HepG2 (cell line): Measurements from ENCODE around the gene SWSAP1. TPM values are rescaled to one million over a fixed set of nuclear protein-coding genes. Genes with fewer than 3 reads are reported as not detected.
"Not testable (repeated sequence)": the region's sequence is repeated elsewhere in the genome, so short reads cannot be mapped to it uniquely, and the experiment has no call there.

ENCODE experiments used
- ATAC-seq: fragments of 200-7000 bp; cut with Tn5 transposase; 3 replicates; pipeline ENCODE4 v1.9.1; 2020; ENCODE audit warnings: mild to moderate bottlenecking, moderate library complexity
- BruUV-seq: library from RNA; stranded (reverse); fragments of 400-500 nt; replicated peaks from 2 replicates; lab custom pipeline; 2021; lab: Mats Ljungman, UMichigan
- CTCF ChIA-PET: fragments of 300-600 bp; formaldehyde crosslinking; extraction: SDS; loops from one replicate; lab custom pipeline; 2021; ENCODE audit warnings: low total read pairs, inconsistent platforms, low intra/inter-chr PET ratio; lab: Yijun Ruan, JAX
- POLR2A ChIA-PET: fragments of 350-600 bp; sonication (Branson Sonifier 250); formaldehyde crosslinking; loops from one replicate; lab custom pipeline; 2020; ENCODE audit warnings: antibody characterized with exemption, inconsistent platforms; lab: Yijun Ruan, JAX
- DNase-seq: peaks from one replicate; pipeline ENCODE4 v3.0.0-alpha.2; 2015; ENCODE audit warnings: low spot score
- FAIRE-seq: peaks from 3 replicates; lab custom pipeline; 2011; peaks lifted over from hg19 to GRCh38; lab: Jason Lieb, UNC
- H2AFZ ChIP-seq: one replicate; pipeline ENCODE4 v1.6.1; 2011; ENCODE audit warnings: low read length, inconsistent platforms
- H3K27ac ChIP-seq: fragments of 300-600 bp; 3 replicates; pipeline ENCODE4 v1.8.0; 2011; ENCODE audit warnings: mixed run types, mild to moderate bottlenecking, mixed read lengths, low read length, inconsistent platforms; ENCODE audit not compliant: insufficient read depth; ENCODE audit errors: extremely low read length
- H3K27me3 ChIP-seq, 2 experiments: fragments of 200-600 bp in 1 of 2; 2 replicates in 1 of 2; 3 replicates in 1 of 2; pipeline versions ENCODE4 v1.6.0 to v1.8.0; 2011; ENCODE audit warnings: low read length in 2 of 2, mild to moderate bottlenecking in 2 of 2, moderate library complexity in 2 of 2, inconsistent platforms in 1 of 2; ENCODE audit not compliant: insufficient read depth in 2 of 2, control insufficient read depth in 1 of 2
- H3K36me3 ChIP-seq, 2 experiments: fragments of 200-600 bp in 1 of 2; replicated peaks in 1 of 2; 2 replicates in 1 of 2; 3 replicates in 1 of 2; pipeline versions ENCODE4 v1.5.1 to v1.8.0; 2011; ENCODE audit warnings: low read length in 2 of 2, inconsistent platforms in 1 of 2; ENCODE audit not compliant: insufficient read depth in 2 of 2, control insufficient read depth in 1 of 2
- H3K4me1 ChIP-seq: 2 replicates; pipeline ENCODE4 v1.5.1; 2012; ENCODE audit warnings: low read length, inconsistent platforms; ENCODE audit not compliant: insufficient read depth
- H3K4me2 ChIP-seq: 2 replicates; pipeline ENCODE4 v1.6.0; 2011; ENCODE audit warnings: low read depth, low read length, inconsistent platforms
- H3K4me3 ChIP-seq, 3 experiments: fragments of 200-600 bp in 1 of 3; sonication (generic), shearing (Covaris generic) in 1 of 3; replicated peaks in 1 of 3; 2 replicates each; pipeline ENCODE4 v1.5.1; 2011 to 2016; ENCODE audit warnings: low read length in 3 of 3, inconsistent platforms in 2 of 3, low read depth in 2 of 3, mild to moderate bottlenecking in 2 of 3, control low read depth in 1 of 3, mixed read lengths in 1 of 3; ENCODE audit not compliant: insufficient read depth in 1 of 3
- H3K79me2 ChIP-seq: one replicate; pipeline ENCODE4 v1.6.1; 2011; ENCODE audit warnings: low read length, inconsistent platforms; ENCODE audit not compliant: insufficient read depth
- H3K9ac ChIP-seq: 2 replicates; pipeline ENCODE4 v1.6.0; 2011; ENCODE audit warnings: mild to moderate bottlenecking, low read depth, low read length, inconsistent platforms; ENCODE audit not compliant: insufficient read depth
- H3K9me3 ChIP-seq: 2 replicates; pipeline ENCODE4 v1.5.1; 2012; ENCODE audit warnings: mild to moderate bottlenecking, low read length
- H4K20me1 ChIP-seq: 2 replicates; pipeline ENCODE4 v1.6.0; 2011; ENCODE audit warnings: inconsistent platforms, mild to moderate bottlenecking, low read length, moderate library complexity; ENCODE audit not compliant: insufficient read depth
- ARNTL ChIP-seq: sonication (generic); formaldehyde crosslinking; IDR thresholded peaks from 2 replicates; pipeline ENCODE4 v1.4.0; 2020; ENCODE audit warnings: mild to moderate bottlenecking, missing genetic modification reagents
- KDM4B ChIP-seq: sonication (generic); formaldehyde crosslinking; IDR thresholded peaks from 2 replicates; pipeline ENCODE4 v1.4.0; 2020; ENCODE audit warnings: missing genetic modification reagents
- SP1 ChIP-seq, 2 experiments: fragments of 450-650 bp in 1 of 2; sonication (generic) in 1 of 2; formaldehyde crosslinking in 1 of 2; IDR thresholded peaks; 2 replicates each; pipeline versions ENCODE4 v1.4.0 to v1.6.1; 2016 to 2020; ENCODE audit warnings: missing genetic modification reagents in 1 of 2
- SP2 ChIP-seq: sonication (generic); formaldehyde crosslinking; IDR thresholded peaks from 2 replicates; pipeline ENCODE4 v1.5.1; 2020; ENCODE audit warnings: mild to moderate bottlenecking, missing genetic modification reagents
- STAG1 ChIP-seq: sonication (generic); formaldehyde crosslinking; IDR thresholded peaks from 2 replicates; pipeline ENCODE4 v1.4.0; 2020; ENCODE audit warnings: missing genetic modification reagents
- TAF15 ChIP-seq: fragments of 200-400 bp; formaldehyde crosslinking; IDR thresholded peaks from one replicate; pipeline ENCODE4 v1.6.1; 2018; ENCODE audit warnings: mild to moderate bottlenecking, low read depth, low read length; ENCODE audit not compliant: poor library complexity, severe bottlenecking
- ZBTB42 ChIP-seq: sonication (generic); formaldehyde crosslinking; IDR thresholded peaks from 2 replicates; pipeline ENCODE4 v1.5.0; 2020; ENCODE audit warnings: mild to moderate bottlenecking, missing genetic modification reagents
- ZFP37 ChIP-seq: sonication (generic); formaldehyde crosslinking; IDR thresholded peaks from 2 replicates; pipeline ENCODE4 v1.4.0; 2020; ENCODE audit warnings: missing genetic modification reagents, borderline replicate concordance
- ZNF33A ChIP-seq: sonication (generic); formaldehyde crosslinking; IDR thresholded peaks from 2 replicates; pipeline ENCODE4 v1.5.1; 2020; ENCODE audit warnings: missing genetic modification reagents, mild to moderate bottlenecking, moderate library complexity, borderline replicate concordance
- ZNF83 ChIP-seq: sonication (generic); formaldehyde crosslinking; IDR thresholded peaks from 2 replicates; pipeline ENCODE4 v1.4.0; 2020; ENCODE audit warnings: missing genetic modification reagents, mild to moderate bottlenecking, borderline replicate concordance
- WGBS: methylation state at CpG from one replicate; pipeline ENCODE4 v1.1.6; 2017; ENCODE audit warnings: low lambda C conversion rate; 5-methylcytosine and 5-hydroxymethylcytosine counted together
- in situ Hi-C: cut with HindIII; loops from 2 replicates; pipeline ENCODE4 v1.10.0; 2017; ENCODE audit warnings: low pct_unique_long_range_greater_than_20kb; ENCODE audit not compliant: extremely low pct_ligation_motif_present
- intact Hi-C: fragments of 100-400 bp; cut with micrococcal nuclease; formaldehyde crosslinking; loops from one replicate; pipeline ENCODE4 v1.10.0; 2022; ENCODE audit not compliant: unreplicated experiment
- polyA plus RNA-seq, 8 experiments: library from polyadenylated mRNA; depleted of rRNA in 3 of 8; stranded (reverse) in 7 of 8; unstranded in 1 of 8; fragments of >200 nt; fragmentation: Illumina TruSeq in 4 of 8; extraction: Trizol in 4 of 8; gene quantifications; 2 replicates each; pipeline versions ENCODE4 v1.2.1 to v1.2.3, GENCODE V29; 2011 to 2016; ENCODE audit warnings: low read depth in 4 of 8, missing spikeins in 1 of 8, mixed read lengths in 1 of 8; ENCODE audit not compliant: insufficient read depth in 1 of 8
- total RNA-seq, 5 experiments: library from RNA; depleted of rRNA; stranded (reverse); fragments of >200 nt; fragmentation: Illumina TruSeq; extraction: Trizol; gene quantifications; 2 replicates each; pipeline ENCODE4 v1.2.3, GENCODE V29; 2016; ENCODE audit warnings: low read depth in 1 of 5
- TF ChIP-seq, protein P1 (sequence below): sonication (generic); formaldehyde crosslinking; IDR thresholded peaks from 2 replicates; pipeline ENCODE4 v1.4.0; 2020; ENCODE audit warnings: missing genetic modification reagents, borderline replicate concordance

SWSAP1 gene
- total and polyA plus RNA-seq, 2 of the 13 experiments (the other 11 are each of a cell fraction or from before 2014, with no cell fraction given), result 2.7 to 3.3 TPM

DNA sequence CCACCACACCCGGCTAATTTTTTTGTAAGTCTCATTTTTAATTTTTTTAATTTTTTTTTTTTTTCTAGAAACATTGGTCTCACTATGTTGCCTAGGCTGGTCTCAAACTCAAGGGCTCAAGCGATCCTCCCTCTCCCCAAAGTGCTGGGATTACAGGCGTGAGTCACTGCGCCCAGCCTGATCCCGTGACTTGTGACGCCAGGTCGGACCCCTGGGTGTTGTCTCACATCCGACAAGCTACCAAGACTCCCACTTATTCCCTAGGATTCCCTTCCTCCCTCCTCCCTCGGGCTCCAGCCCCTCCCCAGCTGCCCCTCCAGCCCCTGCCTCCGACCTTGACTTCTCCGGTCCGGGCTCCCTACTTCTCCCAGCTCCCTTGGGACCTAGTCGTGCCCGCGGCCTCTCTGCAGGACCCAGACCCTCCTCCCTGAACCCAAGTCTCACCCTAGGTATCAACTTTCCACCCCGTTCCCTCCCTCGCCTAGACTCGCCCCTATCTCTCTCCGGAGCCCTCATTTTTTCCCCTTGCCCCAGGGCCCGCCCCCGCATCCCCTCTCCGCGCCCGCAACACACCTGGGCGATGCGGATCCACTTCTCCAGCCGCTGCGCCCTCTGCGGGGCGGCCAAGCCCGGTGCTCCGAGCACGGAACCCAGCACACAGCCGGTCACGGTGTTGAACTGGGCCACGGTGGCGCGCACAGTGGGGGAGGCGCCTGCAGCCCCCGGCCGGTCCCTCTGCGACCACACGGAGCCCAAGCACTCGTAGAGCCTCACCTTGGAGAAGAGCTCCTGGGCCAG, 31.6 kb downstream of the SWSAP1 start:
- H3K9me3 ChIP-seq, result no peaks in the 10 kb centered on the region
- no peak overlapping the region for H3K27ac ChIP-seq
- CTCF ChIA-PET, result no interaction called here
- no TSS peak for BruUV-seq
- no peak overlapping the region for H2AFZ ChIP-seq
- H3K36me3 ChIP-seq, result no peaks in the 10 kb centered on the region
- H3K9ac ChIP-seq, result no peak overlapping the region
- DNase-seq (no peak), FAIRE-seq (no peak), ATAC-seq (no peak)
- H3K4me2 ChIP-seq, result no peak overlapping the region
- H3K27me3 ChIP-seq, result no peaks in the 10 kb centered on the region
- in situ Hi-C loops, result no loop called here
- no peaks in the 10 kb centered on the region for H3K4me1 ChIP-seq
- H3K79me2 ChIP-seq, result no peaks in the 10 kb centered on the region
- no peaks in the 10 kb centered on the region for H4K20me1 ChIP-seq
- 95% methylated on average over 35 of the region's 44 CpGs for WGBS
- intact Hi-C loops, result no loop called here
- POLR2A ChIA-PET, result no interaction called here
- TF ChIP-seq STAG1 (no peak), ZNF33A (CRISPR knock-in tag) (no peak), ZNF83 (CRISPR knock-in tag) (no peak), ZFP37 (no peak), ZBTB42 (no peak), SP2 (CRISPR knock-in tag) (no peak), TAF15 (no peak), SP1 (IDR thresholded peaks at IDR 0.05) (no peak), SP1 (CRISPR knock-in tag; IDR thresholded peaks at IDR 0.05) (no peak), ARNTL (CRISPR knock-in tag) (no peak), KDM4B (no peak)
- TF ChIP-seq, protein P1, sequence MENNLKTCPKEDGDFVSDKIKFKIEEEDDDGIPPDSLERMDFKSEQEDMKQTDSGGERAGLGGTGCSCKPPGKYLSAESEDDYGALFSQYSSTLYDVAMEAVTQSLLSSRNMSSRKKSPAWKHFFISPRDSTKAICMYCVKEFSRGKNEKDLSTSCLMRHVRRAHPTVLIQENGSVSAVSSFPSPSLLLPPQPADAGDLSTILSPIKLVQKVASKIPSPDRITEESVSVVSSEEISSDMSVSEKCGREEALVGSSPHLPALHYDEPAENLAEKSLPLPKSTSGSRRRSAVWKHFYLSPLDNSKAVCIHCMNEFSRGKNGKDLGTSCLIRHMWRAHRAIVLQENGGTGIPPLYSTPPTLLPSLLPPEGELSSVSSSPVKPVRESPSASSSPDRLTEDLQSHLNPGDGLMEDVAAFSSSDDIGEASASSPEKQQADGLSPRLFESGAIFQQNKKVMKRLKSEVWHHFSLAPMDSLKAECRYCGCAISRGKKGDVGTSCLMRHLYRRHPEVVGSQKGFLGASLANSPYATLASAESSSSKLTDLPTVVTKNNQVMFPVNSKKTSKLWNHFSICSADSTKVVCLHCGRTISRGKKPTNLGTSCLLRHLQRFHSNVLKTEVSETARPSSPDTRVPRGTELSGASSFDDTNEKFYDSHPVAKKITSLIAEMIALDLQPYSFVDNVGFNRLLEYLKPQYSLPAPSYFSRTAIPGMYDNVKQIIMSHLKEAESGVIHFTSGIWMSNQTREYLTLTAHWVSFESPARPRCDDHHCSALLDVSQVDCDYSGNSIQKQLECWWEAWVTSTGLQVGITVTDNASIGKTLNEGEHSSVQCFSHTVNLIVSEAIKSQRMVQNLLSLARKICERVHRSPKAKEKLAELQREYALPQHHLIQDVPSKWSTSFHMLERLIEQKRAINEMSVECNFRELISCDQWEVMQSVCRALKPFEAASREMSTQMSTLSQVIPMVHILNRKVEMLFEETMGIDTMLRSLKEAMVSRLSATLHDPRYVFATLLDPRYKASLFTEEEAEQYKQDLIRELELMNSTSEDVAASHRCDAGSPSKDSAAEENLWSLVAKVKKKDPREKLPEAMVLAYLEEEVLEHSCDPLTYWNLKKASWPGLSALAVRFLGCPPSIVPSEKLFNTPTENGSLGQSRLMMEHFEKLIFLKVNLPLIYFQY (CRISPR knock-in tag), result no peak
- H3K4me3 ChIP-seq, result no peak overlapping the region

DNA sequence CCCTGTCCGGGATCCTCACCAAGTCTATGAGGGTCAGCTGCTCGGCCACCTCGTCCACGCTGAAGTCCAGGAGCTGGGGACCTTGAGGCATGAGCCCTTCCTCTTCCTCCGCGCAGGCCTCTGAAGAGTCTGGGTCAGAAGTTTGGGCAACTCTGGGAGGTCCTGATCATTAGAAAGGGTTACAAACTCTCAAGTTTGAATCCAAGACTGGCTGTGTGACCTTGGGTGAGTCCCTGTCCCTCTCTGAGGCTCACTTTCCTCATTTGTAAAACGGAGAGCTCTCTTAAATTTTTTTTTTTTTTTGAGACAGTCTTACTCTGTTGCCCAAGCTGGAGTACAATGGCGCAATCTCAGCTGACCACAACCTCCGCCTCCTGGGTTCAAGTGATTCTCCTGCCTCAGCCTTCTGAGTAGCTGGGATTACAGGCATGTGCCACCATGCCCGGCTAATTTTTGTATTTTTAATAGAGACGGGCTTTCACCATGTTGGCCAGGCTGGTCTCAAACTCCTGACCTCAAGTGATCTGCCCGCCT, 32.3 kb downstream of the SWSAP1 start:
- ATAC-seq, H2AFZ ChIP-seq, H3K9me3 ChIP-seq, H3K4me3 ChIP-seq, CTCF ChIA-PET, H4K20me1 ChIP-seq, DNase-seq, H3K27ac ChIP-seq, intact Hi-C loops, in situ Hi-C loops, H3K36me3 ChIP-seq, H3K4me2 ChIP-seq, H3K4me1 ChIP-seq, H3K27me3 ChIP-seq, H3K79me2 ChIP-seq, H3K9ac ChIP-seq, FAIRE-seq, BruUV-seq: not testable (repeated sequence)
- 91% methylated on average over 12 of the region's 12 CpGs for WGBS
- POLR2A ChIA-PET, result interaction anchor here (1.5 kb wide), 1 partner anchor 32 kb away, joined by 5 read pairs; the partner anchor contains the start of gene SWSAP1
